TTC549 (cell line): ENCODE measurements around the gene SLX9.

Source experiments
- FAIRE-seq: peaks from 2 replicates; lab custom pipeline; 2012; peaks lifted over from hg19 to GRCh38; lab: Jason Lieb, UNC

Gene SLX9

DNA sequence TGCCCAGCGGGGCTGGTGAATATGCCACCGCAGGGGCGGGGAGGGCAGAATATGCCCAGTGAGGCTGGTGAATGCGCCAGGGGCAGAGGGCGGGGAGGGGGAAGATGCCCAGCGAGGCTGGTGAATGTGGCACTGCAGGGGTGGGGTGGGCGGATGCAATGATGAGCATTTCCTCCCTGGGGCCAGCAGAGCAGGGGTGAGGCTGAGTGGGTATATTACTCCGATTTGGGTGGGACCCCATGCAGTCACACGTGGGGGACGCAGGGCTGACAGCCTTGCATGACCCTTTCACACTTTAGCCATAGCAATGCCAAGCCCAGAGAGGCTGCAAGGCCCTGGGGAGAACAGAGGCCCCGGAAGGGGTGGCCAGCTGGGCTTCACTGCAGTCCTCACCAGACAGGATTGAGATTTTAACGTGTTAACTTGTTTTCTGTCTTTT lies 9.3 kb upstream of the SLX9 start:
- no peak for FAIRE-seq

DNA sequence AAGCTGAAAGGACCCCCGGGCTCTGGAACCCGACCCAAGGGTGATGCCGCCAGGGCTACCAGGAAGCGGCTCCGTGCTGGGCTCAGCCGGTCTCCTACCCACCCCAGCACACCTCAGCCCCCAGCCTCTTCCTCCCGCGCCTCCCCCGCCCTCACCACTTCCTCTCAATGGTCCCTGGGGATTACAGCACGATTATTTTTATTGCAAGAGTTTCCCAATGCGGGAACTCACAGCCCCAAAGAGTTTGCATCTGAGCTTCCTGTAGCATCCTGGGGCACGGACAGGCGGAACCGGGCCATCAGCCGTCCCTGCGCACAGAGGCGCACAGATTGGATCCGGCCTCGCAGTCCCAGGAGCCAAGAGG lies 8.7 kb upstream of the SLX9 start:
- no peak for FAIRE-seq

DNA sequence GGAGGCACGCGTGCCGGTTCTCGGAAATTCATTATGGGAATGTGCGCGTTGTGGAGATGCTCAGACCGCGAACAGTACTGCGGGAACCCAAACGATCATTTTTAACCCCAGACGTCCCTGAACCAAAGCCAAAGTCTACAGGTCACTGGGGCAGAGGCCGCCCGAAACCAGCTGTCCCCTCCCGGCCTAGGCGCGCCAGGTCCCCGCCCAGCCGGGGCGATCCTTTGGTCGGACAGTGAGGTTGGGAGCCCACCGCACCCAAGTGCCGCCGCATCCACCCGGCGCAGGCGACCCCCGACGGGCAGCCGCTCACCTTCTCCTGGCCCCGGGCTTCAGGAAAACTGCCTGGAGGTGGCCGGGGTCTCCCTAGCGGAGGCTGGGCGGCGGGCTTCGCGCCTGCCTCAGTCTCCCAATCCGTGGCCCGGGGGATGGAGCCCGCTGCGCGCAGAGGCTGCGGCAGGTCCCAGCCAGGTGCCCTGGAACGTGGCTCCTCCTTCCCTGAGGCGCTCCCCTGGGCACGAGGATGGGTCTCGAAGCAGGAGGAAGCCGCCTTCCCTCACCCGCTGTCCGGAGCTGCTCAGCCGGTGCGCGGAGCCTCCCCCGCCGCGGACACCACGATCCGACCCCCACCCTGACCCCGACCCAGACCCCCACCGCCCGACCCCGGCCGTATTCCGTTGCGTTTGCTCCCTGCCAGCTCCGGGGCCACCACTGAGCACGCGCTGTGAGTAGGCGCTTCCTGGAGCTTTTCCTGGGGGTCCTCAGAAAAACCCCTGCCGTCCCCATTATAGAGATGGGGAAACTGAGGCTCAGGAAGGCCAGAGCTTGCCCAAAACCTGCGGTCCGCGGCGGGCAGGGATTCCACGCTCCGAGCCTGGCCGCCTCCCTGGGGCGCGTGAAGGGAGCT lies 8.1 kb upstream of the SLX9 start:
- no peak for FAIRE-seq

DNA sequence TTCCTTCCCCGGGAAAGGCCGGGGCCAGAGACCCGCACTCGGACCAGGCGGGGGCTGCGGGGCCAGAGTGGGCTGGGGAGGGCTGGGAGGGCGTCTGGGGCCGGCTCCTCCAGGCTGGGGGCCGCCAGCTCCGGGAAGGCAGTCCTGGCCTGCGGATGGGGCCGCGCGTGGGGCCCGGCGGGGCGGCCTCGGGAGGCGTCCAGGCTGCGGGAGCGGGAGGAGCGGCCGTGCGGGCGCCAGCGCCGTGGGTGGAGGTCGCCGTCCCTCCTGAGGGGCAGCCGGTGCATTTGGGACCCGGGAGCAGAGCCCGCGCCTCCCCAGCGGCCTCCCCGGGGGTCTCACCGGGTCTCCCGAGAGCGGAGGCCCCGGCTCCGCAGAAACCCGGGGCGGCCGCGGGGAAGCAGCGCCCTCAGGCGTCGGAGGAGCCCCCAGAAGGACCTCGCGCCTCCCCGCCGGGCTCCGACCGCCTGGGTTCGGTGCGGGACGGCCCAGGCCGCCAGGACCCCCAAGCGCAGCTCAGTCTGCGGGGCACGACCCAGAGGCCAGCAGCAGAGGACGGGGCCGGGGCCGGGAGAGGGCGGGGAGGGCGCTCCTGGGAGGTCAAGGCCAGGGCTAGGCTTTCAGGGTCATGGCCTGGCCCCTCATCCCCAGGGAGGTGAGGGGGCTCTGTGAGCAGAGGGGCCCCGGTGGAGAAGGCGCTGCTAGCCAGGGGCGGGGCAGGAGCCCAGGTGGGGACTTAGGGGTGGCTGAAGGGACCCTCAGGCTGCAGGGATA lies 7.2 kb upstream of the SLX9 start:
- FAIRE-seq = no peak

DNA sequence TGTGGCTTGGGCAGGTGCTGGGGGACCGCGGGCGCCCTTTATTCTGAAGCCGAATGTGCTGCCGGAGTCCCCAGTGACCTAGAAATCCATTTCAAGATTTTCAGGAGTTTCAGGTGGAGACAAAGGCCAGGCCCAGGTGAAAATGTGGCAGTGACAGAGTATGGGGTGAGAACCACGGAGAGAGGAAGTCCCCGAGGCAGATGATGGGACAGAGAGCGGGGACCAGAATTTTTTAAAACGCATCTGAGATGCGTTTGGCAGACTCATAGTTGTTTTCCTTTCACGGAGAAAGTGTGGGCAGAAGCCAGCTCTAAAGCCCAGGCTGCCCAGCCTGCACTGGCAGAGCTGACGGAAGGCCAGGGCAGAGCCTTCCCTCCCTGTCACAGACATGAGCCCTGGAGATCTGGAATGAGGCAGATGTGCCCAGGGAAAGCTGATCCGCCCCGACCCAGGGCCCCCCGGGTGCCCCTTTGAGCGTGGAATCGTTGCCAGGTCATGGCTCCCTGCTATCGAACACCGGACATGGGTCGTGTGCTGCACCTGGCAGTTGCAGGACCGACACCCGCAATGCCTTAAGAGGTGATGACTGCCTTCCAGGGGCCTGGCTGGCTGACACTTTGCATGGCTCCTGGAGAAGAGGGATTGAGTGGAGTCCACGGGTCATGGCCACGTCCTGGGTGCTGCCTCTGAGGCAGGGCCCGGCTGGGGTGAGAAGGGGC lies 6.5 kb upstream of the SLX9 start:
- no peak for FAIRE-seq

DNA sequence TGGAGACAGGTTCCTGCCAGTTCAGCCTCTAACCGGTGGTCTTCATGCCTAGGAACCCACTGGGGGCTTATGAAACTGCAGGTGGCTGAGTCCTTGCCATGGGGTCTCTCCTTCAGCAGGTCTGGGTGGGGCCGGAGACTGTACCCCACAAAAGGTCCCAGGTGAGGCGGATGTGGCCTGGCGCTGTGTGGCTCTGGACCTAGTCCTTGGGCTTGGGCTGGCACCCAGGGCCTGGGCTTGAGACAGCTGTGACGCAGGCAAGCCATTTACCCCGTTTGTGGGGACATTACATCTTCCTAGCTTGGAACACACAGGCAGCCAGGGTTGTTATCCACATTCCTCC lies 5.9 kb upstream of the SLX9 start:
- no peak for FAIRE-seq

DNA sequence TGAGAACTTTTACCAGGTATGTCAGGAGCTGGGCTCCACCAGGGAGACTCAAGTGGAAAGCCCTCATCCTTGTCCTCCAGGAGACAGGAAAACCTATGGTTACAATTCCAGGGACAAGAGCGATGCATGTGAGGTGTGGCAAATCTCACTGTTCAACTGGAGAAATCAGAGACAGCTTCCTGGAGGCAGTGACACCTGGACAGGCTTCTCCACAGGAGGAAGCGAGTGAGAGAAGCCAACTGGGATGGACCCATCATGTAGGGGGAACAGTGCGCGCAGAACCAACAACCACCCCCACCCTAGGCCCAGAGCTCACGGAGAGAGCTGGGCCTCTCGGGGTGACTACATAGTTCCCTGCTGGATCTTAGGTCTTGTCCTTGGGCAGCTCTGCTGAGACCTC lies 5.6 kb upstream of the SLX9 start:
- no peak for FAIRE-seq

DNA sequence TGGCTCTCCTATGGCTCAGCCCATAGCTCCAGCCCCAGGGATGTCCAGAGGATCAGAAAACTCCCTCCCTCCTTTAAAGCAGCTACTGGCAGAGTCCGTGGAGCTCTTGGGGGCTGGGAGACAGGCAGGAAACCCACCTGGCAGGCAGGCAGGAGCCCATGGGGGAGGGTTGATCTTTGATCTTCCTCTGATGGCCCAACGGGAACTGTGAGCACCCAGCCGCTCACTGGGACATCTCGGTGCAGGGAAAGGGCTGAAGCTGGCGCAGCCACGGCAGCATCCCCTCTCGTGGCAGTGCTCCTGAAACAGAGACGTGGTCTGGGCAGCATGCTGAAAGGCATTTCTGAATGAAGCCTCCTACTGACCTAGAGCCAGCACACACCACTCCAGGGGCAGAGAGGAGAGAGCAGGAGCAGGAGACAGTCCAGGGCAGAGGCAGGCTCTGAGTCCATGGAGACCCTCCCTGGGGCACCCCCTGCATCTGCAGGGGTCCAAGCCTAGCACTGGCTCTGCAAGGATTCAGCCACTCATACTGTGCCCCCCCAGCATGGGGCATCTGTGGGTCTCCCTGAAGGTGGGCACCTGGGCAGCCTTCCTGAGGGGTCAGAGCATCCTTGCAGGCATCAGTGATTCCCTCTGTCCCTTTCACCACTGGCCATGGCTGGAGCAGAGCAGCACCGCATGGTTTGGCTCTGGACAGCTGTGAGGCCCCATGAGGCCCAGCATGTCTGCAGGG lies 4.9 kb upstream of the SLX9 start:
- FAIRE-seq = no peak

DNA sequence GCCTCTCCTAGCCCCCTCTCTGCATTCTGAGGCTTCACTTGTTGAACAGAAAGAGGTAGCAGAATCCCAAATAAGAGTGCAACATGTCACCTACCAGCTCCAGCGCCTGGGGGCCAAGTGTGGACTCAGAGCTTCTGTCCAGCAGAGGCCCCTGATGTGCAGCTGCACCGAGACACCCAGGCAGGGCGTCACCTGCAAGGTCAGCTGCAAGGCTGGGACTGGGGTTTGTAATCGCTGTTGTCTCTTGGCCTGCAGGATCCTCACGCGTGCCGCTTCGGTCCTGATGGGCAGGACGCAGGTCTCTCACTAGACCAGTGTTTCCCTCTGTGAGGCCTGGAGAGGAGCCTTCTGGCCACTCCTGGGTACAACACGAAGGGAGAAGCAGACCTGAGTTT lies 4.3 kb upstream of the SLX9 start:
- no peak for FAIRE-seq

DNA sequence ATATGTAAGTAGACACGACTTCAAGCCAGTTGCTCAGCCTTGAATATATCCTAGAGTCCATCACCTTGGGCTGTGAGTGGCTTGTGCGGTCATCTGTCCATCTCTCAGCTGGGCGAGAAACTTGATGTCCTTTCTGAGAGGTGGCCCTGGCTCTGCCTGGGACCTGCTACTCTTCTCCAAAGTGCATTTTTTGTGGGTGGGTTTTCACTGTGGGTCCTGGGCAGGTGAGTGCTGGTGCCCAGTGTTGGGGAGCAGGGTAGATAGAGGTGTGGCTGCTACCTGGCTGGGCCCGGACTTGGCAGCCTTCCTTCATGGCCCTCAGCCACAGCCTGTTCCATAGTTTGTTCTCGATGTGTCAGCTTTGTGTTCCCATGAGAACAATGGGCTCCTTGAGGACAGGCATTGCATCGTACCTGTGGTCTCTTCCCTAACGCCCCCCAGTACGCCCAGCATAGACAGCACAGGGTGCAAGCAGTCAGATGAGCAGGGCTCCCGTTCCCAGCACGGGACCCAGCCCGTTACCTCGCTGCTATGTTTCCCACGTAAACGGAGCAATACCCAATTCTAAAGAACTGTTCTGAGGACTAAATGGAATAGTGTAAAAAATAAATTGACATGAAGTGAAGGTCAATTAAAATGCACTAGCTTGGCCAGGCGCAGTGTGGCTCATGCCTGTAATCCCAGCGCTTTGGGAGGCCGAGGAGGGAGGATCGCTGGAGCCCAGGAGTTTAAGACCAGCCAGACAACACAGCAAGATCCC lies 877 bp upstream of the SLX9 start:
- FAIRE-seq = no peak

DNA sequence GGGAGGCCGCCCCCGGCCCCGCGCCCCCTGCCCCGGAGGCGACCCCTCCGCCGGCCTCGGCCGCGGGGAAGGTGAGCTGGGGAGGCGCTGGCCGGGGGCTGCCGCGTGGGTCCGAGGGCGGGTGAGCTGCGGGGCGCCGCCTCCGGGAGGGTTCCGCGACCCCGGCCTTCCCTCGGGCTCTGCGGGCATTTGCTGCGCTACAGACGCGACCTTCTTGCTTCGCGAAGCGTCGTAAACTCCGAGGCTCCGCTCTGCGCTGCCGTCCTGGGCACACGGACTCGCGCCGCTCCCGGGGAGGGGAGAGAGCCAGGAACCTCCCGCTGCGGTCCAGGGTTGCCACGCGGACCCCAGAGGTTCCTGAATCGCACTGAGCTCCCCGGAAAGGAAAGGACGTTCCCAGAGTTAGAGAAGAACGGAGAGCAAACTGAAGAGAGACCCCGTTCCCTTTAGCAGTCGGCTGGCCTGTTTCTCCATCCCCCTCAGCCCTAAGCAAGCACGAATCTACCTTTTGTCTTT lies 345 bp downstream of the SLX9 start:
- FAIRE-seq = no peak

DNA sequence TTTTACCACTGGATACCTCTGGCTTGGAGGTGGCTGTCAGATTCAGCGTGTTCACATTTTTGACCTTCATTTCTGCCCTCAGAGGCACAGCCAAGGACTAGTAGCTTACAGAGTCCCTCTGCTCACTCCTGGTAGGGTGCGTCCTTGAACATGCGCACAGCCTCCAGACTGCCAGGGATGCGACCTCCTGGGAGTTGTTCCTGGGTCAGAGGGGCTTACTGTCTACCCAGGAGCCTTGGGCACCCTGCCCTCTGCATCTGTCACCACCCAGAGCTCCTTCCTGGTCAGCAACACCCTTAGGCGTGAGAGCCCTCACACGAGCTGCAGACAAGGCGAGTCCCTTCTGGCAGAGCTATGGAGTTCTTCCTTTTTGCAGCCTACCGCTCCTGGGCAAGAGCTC lies 1.7 kb downstream of the SLX9 start:
- FAIRE-seq = no peak

DNA sequence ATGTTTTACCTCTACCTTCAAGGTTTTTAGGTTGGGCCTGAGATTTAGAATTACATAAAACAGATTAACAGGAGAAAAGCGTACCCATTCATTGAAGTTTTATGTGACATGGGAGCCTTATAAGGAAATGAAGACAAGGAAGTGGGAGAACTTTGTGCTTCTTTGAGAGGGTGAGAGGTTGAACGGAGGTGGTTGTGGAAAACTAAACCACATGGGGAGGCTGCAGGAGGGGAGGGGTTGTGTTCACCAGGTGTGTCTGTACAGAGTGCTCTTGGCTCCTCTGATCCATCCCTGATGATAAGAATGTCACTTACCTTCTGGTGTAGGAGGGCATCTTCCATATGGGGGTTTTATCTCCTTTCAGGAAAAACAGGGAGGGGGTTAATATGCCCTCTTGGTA lies 2.7 kb downstream of the SLX9 start:
- no peak for FAIRE-seq

DNA sequence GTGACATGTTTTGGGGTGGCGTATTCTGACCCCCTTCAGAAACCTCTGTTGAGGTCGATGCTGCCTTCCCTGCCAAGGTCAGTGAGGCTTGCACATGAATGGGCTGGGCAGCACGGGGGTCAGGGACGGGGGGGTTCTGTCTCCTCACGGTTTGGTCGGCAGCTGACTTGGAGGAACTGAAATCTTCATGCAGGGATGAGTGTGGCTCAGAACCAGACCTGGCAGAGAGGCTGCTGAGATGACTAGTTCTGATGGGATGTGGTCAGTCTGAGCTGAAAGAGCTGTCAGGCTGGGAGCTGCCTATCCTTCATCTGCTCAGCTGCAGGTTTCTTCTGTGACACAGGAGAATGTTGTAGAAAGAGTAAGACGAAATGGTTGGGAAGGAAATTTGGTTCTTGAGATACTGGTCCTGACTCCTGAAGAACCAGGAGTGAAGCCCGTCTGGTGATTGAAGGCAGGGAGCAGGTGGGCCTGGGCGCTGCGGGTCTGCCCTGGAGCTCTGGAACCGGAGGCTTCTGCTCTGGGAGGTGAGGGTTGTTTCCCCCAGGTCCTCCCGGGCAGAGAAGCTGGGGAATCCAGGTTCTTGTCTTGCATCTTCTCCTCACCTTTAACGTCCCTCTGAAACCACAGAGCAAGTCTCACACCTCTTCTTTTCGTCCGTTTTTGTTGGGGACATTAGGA lies 3.3 kb downstream of the SLX9 start:
- FAIRE-seq = no peak

DNA sequence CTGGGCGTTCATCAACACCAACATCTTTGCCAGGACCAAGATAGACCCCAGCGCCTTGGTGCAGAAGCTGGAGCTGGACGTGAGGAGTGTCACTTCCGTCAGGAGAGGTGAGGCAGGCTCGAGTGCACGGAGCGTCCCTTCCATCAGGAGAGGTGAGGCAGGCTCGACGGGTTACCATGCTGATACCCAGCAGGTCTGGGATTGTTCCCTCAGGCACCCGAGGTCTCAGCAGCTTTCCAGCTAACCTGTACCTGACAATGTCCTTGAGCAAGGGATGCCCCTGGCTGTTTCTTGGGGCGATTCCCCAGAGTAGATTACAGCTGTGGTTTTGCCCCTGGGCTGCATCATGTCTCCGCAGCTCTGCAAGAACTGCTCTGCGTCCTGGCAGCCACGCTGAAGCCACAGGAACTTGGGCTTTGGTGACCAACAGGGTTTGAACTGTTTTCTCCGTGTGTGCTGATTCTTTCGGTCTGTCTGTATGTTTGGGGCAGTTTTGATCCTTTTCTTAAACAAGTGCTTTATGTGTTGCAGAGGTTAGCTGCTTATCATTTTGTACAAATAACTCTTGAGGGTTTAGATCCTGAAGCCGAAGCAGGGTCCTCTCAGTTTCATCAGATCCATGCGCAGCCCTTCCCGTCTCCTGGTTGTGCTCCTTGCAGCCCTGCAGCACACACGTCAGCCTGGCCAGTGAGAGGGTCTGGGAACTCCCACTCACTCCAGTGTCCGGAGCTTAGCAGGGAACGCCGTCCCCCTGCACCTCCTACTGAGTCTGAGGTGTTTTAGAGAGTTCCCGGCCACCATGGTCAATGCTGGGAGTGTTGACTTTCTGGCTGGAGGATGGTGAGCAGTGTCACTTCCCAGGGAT lies 4.1 kb downstream of the SLX9 start:
- no peak for FAIRE-seq

DNA sequence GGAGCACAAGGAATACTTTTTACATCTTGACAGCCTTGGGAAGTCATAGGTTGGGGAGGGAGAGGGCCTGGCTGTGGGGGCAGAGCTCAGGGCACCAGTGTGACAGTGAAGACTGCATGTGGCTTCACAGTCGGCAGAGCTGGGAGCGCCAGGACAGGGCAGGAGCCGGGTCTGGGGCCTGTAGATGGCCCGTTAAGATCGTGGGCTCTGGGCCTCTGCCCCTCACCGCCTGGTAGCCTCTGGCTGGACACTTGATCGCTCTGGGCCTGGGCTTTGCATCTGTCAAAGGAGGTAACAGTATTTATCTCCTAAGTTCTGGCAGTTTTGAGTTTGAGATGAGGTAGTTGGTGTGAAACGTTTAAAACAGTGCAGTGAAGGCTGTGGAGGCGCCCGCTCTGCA lies 4.8 kb downstream of the SLX9 start:
- FAIRE-seq = no peak

DNA sequence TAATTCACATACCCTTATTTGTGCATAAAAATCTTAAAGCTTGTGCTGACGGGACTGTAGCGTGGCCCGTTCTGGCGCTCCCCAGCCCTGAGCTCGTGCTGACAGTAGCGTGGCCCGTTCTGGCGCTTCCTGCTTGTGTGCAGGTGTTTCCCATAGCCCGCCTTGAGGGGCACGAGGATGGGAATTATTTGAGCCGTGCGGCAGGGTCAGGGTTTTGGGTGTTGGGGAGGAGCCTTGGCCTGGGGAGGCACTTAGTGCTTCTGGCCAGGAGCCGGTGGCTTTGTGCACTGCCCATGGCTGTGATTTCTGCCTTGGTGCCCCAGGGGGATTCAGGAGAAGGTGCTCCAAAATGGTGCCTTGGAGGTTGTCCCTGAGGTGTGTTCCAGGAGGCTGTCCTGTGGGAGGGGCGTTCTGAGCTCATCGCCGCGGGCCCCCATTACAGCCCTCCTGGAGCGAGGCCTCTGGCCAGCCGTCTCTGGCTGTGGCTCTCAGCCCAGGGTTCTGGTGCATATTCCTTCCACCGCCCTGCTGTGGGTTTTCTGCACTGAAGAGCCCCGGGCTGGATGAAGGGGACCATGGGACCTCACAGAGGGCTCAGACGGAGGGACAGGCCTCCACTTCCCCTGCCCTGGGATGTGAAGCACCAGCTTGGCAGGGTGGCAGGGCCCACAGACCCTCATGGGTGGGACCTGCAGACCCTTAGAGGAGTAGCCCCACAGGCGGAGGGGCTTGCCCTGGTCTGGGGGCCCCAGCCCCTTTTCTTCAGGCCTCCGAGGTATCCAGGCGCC lies 6.6 kb downstream of the SLX9 start:
- no peak for FAIRE-seq

DNA sequence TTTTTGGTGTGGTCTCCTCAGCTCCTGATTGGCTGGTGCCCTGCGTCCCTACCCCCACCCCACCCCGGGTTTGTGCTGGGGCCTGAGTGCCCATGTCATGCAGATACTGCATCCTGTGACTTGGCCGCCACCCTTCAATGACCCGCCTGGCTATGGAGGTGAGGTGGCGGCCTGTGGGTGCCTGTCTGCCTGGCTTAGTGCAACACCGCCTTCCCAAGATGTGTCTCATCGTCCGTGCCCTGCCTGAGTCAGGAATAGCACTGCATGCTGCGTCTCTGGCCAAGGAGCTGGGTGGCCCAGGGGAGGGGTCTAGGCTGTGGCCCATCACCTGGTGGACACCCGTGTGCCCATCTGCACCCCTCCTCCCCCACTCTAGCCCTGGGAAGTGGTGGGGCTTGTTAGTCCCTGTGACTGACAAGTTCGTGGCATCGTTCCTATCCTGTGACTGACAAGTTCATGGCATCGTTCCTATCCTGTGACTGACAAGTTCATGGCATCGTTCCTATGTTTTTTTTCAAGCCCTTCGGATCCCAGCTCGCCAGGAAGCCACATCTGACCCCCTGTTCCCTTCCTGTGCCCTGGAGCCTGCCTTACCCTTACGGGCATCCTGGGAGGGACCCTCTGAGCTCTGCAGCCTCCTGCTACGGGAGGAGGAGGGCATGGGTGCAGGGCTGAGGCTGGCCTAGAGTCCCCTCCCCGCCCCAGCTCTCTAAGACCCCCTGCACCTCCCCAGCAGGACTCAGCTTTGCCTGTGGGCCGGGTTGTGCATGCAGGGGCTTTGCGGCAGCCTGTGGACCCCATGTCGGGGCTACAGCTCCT lies 7.5 kb downstream of the SLX9 start:
- FAIRE-seq = no peak
